Ureter (tissue), 1 donor: ENCODE results near the gene OSTF1. TPM values are rescaled to one million over a fixed set of nuclear protein-coding genes. Genes with fewer than 3 reads are reported as not detected.

Source experiments
- DNase-seq: peaks from one replicate; pipeline ENCODE4 v3.0.0-alpha.2; 2020; ENCODE audit warnings: low spot score
- total RNA-seq: library from RNA; stranded (reverse); gene quantifications from one replicate; pipeline ENCODE4 v1.2.4, GENCODE V29; 2023
- donor health status: DM: yes; HTN: yes; CAD: no.

OSTF1 gene
- total RNA-seq, 1 donor from 2014 or later: 49.7 TPM

GRCh38 chr9:75121914-75122558 lies 33.7 kb downstream of the OSTF1 start:
- DNase-seq: no peak

GRCh38 chr9:75123696-75124095 lies 35.4 kb downstream of the OSTF1 start:
- DNase-seq: no peak

DNA sequence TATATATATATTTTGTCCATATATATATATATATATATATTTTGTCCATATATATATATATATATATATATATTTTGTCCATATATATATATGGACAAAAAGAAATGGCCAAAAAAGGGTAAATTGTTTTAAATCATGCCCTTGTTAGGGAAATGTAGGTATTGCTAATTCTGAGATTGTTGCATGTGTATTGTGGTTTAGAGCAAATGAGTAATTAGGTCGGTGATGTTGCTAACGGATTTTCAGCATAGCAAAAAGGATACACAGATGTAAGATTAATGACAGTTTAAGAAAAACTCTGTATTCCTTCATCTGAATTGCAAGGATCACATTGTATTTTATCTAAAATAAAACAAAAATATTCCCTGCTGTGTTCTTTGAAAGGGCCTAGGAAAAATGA lies 40.2 kb downstream of the OSTF1 start:
- no peak for DNase-seq

DNA sequence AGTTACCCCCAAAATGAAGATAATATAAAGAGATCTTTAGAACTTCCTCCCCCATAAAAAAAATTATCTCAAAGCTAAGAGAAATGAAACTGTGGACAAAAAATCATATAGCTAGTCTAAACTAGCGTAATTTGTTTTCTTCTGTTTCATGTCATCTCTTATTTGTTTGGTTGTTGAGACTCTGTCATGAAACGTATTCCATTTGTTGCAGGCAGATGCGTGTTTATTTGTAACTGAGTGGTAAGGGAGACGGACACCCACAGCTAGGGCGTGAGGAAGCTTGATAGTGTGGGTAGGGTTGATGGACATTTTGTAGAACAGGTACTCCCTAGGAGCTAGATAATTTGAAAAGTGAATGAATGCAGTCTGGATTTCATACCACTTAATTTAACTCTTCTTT lies 41.9 kb downstream of the OSTF1 start:
- no peak for DNase-seq

DNA sequence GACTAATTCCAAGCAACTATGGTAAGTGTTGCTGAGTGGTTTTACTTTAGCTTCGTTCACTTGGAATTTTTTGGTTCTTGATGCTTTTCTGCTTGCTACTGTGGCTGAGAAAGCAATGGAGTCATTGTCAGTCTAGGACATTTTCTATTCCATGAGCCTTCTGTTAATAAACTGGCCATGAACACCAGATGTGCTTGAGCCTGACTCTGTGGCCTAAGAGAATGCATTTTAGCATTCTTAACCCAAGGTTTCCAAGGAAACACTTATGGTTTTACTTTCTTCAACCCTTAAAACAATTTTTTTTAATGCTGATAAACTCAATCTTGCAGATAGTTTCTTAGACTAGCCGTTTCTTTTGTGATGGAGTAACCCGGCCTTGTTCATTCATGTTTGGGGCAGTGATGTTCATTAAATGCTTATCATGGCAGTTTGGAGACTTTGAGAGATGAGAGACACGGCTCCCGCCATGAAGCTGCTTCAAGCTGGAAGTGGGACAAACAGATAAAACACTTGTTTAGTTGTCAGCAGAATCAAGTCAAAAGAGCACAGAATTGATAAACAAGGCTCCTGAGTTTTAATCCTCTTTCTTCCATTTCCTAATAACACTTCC lies 42.4 kb downstream of the OSTF1 start:
- no peak for DNase-seq

- no peak for DNase-seq
These were observed 43.4 kb downstream of the OSTF1 start for GRCh38 chr9:75131700-75132099.

GRCh38 chr9:75132244-75132643 lies 43.9 kb downstream of the OSTF1 start:
- no peak for DNase-seq

DNA sequence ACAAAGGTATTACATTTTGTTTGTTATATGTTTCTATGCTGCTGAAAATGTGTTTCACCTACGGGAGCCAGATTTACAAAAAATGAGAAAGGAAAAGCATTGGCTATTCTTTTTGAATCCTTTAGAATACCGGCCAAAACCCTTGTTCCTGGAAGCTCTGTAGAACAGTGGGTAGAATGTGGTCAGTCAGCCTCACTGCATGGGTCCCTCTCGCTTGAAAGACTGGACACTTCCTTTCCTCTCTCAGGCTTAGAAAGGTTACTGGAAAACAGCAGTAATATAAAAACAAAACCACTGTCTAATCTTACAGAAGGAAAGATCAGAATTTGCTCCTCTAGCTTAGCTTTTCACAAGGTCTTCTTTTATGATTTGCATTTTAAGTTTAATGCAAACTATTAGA lies 45.1 kb downstream of the OSTF1 start:
- no peak for DNase-seq

DNA sequence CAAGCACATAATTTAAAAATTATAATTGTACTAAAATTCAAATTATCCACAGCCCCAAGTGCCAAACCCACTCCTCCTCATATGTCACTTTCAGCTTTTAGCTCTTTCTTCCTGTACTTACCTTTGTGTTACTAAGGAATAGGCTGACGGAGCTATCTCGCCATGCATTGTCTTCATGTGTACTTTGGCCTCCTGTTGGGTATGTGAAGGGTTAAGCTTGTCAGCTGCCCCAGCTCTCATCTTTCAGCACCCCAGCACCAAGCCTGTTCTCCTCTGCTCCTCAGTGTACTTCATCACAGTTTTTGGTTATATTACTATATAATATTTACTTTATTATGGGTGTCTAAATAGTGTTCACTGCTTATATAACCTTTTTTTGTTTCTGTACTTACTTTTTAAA lies 46.2 kb downstream of the OSTF1 start:
- no peak for DNase-seq

DNA sequence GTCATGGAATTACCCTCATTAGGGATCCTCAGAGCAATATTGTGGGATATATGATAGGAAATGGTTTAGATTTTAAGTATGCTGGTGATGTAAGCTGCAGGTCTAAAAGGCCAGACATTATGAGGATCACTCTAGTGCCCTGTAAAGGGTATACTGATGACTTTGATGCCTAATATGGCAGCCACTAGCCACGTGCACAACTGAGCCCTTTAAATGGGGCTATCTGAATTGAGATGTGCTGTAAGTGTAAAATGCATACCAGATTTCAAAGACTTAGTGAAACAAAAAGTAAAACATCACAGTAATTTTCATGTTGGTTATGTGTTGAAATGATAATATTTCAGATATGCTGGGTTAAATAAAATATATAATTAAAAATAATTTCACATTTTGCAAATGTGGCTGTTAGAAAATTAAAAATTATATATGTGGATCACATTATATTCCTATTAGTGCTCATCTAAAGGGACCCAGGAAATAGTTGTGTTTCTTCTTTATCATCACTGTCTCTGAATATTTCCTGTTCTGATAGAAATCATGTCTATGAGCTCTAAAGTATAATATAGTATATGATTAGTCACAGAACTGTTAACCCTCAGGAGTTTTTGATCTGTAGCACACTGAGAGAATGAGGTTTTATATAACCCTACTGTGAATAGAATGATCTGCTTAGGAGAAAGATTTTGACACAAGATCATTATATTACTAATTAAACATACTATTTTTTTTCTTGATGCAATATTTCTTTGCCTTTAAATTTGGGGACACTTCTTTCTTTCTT lies 50.1 kb downstream of the OSTF1 start:
- DNase-seq: no peak

GRCh38 chr9:75139201-75139600 lies 50.9 kb downstream of the OSTF1 start:
- no peak for DNase-seq

- DNase-seq: no peak
These were observed 51.9 kb downstream of the OSTF1 start for GRCh38 chr9:75140261-75140660.

DNA sequence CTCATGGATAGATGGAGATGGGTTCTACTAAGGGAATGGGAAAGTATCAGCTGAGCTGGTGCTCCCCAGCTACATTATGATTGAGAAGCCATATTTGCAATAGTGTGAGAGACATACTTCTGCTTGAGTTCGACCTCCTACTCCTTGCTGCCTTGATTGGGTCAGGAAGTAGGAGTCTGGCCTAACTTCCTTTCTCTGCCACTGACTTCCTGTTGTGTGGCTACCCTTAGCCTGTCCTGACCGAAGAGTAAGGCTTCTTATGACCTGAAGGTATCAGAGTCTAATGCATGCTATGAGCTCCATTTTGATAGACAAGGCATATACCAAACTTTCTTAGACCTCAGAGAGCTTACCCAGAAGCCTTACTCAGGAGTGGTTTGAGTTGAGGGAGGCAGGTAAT lies 53.9 kb downstream of the OSTF1 start:
- DNase-seq: no peak

- no peak for DNase-seq
These were observed 57.9 kb downstream of the OSTF1 start for GRCh38 chr9:75146229-75146628.

GRCh38 chr9:75147638-75148037 lies 59.3 kb downstream of the OSTF1 start:
- no peak for DNase-seq

GRCh38 chr9:75148561-75148960 lies 60.2 kb downstream of the OSTF1 start:
- no peak for DNase-seq

DNA sequence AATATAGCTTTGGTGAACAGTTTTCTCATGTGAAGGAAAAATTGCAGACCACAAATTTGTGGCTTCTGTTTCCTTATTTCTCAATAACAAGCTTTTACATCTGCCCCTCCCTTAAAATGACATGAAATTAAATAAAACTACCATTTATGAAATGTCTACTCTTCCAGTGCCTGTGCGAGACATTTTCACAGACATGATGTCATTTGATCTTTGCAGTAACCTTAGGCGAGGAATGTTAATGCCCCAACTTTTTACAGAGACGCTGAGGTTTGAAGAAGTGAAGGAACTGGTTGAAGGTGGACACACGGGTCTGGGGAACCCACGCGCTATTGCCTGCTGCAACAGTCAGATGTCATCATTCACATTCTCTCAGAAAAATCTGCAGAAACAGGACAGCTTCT lies 61.5 kb downstream of the OSTF1 start:
- DNase-seq: no peak

DNA sequence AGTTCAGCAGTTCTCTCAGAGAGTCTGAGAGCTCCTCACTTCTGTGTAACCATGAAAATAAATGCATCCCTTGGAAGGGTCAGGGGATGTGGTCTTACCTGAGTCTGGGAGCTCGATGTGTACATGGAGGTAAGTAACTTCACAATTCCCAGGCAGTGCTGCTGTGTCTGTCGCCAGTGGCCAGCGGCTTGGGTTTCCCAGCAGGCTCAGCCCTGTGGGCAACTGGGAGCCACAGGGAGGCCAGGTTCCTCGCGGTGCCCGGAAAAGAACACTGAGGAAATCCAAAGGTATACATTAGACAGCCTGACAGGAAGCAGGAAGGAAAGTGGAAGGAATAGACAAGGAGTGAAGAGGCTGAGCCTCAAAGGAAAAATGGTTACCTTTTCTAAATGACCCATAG lies 62.2 kb downstream of the OSTF1 start:
- DNase-seq: no peak

DNA sequence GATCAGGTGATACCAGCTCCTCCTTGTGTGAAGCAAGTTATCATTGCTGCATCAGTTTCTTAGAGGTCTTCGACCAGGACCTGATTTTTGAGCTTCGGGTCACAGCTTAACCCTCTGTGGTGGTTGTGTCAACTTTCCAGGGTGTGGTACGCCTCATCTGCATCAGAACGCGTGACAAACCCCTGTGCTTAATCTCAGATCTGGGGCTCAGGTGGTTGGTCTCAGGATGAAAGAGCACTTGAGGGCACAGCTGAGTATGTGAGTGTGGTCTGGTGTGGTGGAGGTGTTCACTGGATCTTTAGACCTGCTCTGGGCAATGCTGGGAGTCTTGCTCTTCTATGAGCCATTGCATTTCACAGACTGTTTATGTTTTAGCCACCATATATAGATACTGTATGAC lies 64.1 kb downstream of the OSTF1 start:
- no peak for DNase-seq

DNA sequence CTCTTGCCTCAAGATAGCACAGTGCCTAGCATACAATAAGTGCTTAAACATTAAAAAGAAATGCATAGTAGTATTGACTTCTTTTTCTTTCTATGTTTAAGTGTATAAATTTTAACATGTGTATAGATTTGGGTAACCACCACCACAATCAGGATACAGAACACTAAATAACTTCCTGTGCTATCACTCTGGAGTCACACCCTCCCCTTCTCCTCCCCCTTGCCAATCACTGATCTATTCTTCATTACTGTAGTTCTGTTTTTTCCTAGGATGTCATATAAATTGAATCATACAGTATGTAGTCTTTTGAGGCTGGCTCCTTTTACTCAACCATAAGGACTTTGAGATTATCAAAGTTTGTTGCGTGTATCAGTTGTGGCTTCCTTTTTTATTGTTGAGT lies 68.5 kb downstream of the OSTF1 start:
- DNase-seq: no peak

GRCh38 chr9:75161116-75161857 lies 73.0 kb downstream of the OSTF1 start:
- no peak for DNase-seq

- DNase-seq: no peak
These were observed 75.5 kb downstream of the OSTF1 start for GRCh38 chr9:75163764-75164163.

GRCh38 chr9:75164573-75164972 lies 76.3 kb downstream of the OSTF1 start:
- DNase-seq: no peak
